Measurements from ENCODE around the gene SUMO4. TPM values are rescaled to one million over a fixed set of nuclear protein-coding genes. Genes with fewer than 3 reads are reported as not detected.

SUMO4 gene
- total and polyA plus RNA-seq, 3 donors from 2014 or later: 4.6 to 6.3 TPM; not detected in 1

GRCh38 chr6:149419696-149420404 is 19.8 kb downstream of the SUMO4 start:
- Histone ChIP-seq H3K4me3 (no peak overlapping the region), H3K36me3 (ENCODE audit: low read depth, missing control alignments) (no peaks in the 10 kb centered on the region), H3K9me3 (no peaks in the 10 kb centered on the region), H3K4me1 (no peaks in the 10 kb centered on the region), H3K27ac (no peak overlapping the region), H3K27me3 (no peaks in the 10 kb centered on the region)
- intact Hi-C loops (cut with DNase I; ENCODE audit: low total_unique reads): loop anchor here (10.0 kb wide), 1 partner anchor 335 kb away; no protein-coding TSS in a partner anchor
- TF ChIP-seq POLR2A (IDR thresholded peaks at IDR 0.05) (no peak), CTCF (IDR thresholded peaks at IDR 0.05) (no peak)
- WGBS, 2 donors: 89 to 93% methylated on average over 13 of the region's 13 CpGs
- no peak for DNase-seq

GRCh38 chr6:149421132-149421531 is 21.1 kb downstream of the SUMO4 start:
- DNase-seq: no peak
- intact Hi-C loops (cut with DNase I; ENCODE audit: low total_unique reads): loop anchor here (10.0 kb wide), 1 partner anchor 336 kb away; no protein-coding TSS in a partner anchor
- WGBS, 2 donors: 83 to 87% methylated on average over 5 of the region's 5 CpGs

GRCh38 chr6:149422581-149422980 is 22.5 kb downstream of the SUMO4 start:
- WGBS, 2 donors: 90 to 92% methylated on average over 4 of the region's 4 CpGs
- no peaks in the 10 kb centered on the region for H3K36me3 ChIP-seq (ENCODE audit: low read depth, missing control alignments)
- no peaks in the 10 kb centered on the region for H3K4me1 ChIP-seq
- intact Hi-C loops (cut with DNase I; ENCODE audit: low total_unique reads): loop anchor here (10.0 kb wide), 1 partner anchor 338 kb away; no protein-coding TSS in a partner anchor
- no peak overlapping the region for H3K4me3 ChIP-seq
- H3K27ac ChIP-seq: no peak overlapping the region
- no peak for TF ChIP-seq POLR2A (IDR thresholded peaks at IDR 0.05)
- no peak for TF ChIP-seq CTCF (IDR thresholded peaks at IDR 0.05)
- H3K27me3 ChIP-seq: no peaks in the 10 kb centered on the region
- no peaks in the 10 kb centered on the region for H3K9me3 ChIP-seq
- DNase-seq: no peak

More at GRCh38 chr6:149421132-149421531, 21.1 kb downstream of the SUMO4 start:
- no peaks in the 10 kb centered on the region for H3K27me3 ChIP-seq
- H3K36me3 ChIP-seq (ENCODE audit: low read depth, missing control alignments): no peaks in the 10 kb centered on the region
- no peaks in the 10 kb centered on the region for H3K4me1 ChIP-seq
- no peak overlapping the region for H3K4me3 ChIP-seq
- H3K27ac ChIP-seq: no peak overlapping the region
- no peaks in the 10 kb centered on the region for H3K9me3 ChIP-seq
- TF ChIP-seq CTCF (IDR thresholded peaks at IDR 0.05) (no peak), POLR2A (IDR thresholded peaks at IDR 0.05) (no peak)

- Histone ChIP-seq H3K4me3 (no peak overlapping the region), H3K36me3 (ENCODE audit: low read depth, missing control alignments) (no peaks in the 10 kb centered on the region), H3K27me3 (no peaks in the 10 kb centered on the region), H3K4me1 (no peaks in the 10 kb centered on the region), H3K27ac (peak overlapping the region in 1 of 2 donors; percentile 45), H3K9me3 (no peaks in the 10 kb centered on the region)
- no peak for DNase-seq
- no peak for TF ChIP-seq CTCF (IDR thresholded peaks at IDR 0.05)
- TF ChIP-seq POLR2A (IDR thresholded peaks at IDR 0.05): no peak
- WGBS, 2 donors: 70 to 75% methylated on average over 7 of the region's 7 CpGs
- intact Hi-C loops (cut with DNase I; ENCODE audit: low total_unique reads): loop anchor here (10.0 kb wide), 1 partner anchor 339 kb away; no protein-coding TSS in a partner anchor
These were observed 23.9 kb downstream of the SUMO4 start for GRCh38 chr6:149423964-149424440.

All from testis (tissue), 3 donors.